ENCODE results near the gene NR6A1. TPM values are rescaled to one million over a fixed set of nuclear protein-coding genes. Genes with fewer than 3 reads are reported as not detected.

The NR6A1 gene
- total and polyA plus RNA-seq, 11 donors = 0.65 to 5.7 (median 1.6) TPM

DNA sequence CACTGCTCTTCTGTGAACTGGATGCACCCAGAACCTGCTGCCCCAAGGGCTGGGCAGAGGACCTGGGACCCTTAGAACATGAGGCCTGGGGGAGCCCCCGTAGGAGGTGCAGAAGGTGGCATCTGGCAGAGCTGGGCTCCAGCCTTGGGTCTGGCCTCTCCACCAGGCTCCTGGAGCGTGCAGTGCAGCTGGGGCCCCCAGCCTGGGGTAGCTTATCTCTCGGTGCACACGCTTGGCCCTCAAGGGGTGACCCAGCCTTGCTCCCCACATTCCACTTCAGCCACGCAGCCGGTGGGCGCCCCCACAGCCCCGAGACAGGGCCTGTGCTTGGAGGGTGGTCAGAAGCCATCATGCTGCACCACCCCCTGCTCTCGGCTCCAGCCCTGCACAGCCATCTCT is 258.3 kb downstream of the NR6A1 start:
- TF ChIP-seq POLR2A (IDR thresholded peaks at IDR 0.05) = no peak
- TF ChIP-seq, protein P1, sequence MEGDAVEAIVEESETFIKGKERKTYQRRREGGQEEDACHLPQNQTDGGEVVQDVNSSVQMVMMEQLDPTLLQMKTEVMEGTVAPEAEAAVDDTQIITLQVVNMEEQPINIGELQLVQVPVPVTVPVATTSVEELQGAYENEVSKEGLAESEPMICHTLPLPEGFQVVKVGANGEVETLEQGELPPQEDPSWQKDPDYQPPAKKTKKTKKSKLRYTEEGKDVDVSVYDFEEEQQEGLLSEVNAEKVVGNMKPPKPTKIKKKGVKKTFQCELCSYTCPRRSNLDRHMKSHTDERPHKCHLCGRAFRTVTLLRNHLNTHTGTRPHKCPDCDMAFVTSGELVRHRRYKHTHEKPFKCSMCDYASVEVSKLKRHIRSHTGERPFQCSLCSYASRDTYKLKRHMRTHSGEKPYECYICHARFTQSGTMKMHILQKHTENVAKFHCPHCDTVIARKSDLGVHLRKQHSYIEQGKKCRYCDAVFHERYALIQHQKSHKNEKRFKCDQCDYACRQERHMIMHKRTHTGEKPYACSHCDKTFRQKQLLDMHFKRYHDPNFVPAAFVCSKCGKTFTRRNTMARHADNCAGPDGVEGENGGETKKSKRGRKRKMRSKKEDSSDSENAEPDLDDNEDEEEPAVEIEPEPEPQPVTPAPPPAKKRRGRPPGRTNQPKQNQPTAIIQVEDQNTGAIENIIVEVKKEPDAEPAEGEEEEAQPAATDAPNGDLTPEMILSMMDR (IDR thresholded peaks at IDR 0.05) = no peak
- Histone ChIP-seq H3K4me3 (no peak overlapping the region), H3K36me3 (no peaks in the 10 kb centered on the region), H3K9me3 (no peaks in the 10 kb centered on the region), H3K27me3 (no peaks in the 10 kb centered on the region), H3K4me1 (peaks cover 0 to 20% (median 1%) of the 10 kb centered on the region in 12 donors), H3K27ac (no peak overlapping the region)
- peak in 2 of 4 donors; percentile 7 to 15 for ATAC-seq
- no peak for DNase-seq
- intact Hi-C loops (cut with DNase I) = loop anchor here in 1 of 10 donors (10.0 kb wide), 1 partner anchor 358 kb away; no protein-coding TSS in a partner anchor
- whole genome bisulfite sequencing, 4 donors = 70 to 85% (median 82%) methylated on average over 6 to 9 of the region's 9 CpGs

DNA sequence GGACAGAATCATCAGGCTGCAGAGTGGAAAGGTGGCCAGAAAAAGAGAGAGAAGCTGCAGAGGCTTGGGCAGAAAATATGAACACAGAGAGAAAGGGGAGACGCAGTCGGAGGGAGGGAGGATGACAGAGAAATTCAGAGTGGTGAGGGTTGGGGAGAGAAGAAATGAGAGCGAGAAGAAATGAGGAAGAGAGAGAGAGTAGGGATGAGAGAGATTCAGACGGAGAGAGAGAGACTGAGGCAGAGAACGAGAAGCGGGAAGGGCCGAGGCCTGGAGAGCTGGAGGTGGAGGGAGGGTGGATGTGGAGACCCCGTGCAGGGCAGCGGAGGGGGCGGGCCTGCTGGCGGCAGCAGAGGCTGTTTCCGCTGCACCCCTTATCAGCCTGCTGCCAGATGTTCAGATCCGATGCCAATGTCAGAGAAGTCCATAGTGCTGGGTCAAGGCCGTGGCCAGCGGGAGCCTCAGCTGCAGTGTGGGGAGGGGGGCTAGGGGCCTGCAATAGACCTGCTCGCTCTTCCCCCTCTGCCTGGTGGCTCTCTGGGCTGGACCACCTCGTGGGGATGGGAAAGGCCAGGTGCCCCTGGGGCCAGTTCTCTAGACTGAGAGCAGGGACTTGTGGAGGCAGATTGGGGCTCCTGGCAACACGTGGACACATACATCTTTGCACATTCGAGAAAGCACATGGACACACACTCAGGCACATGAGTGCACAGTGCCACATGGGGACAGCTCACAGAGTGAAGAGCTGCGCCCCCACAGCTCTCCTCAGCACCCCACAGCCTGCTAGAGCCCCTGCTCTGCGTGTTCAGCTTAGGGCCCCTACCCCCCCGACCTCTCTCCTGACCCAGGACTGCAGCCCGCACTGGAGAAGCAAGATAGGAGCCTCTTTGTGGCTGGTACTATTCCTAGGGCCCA is 259.0 kb downstream of the NR6A1 start:
- H3K9me3 ChIP-seq = no peaks in the 10 kb centered on the region
- peaks cover 0 to 20% (median 1%) of the 10 kb centered on the region in 12 donors for H3K4me1 ChIP-seq
- no peaks in the 10 kb centered on the region for H3K36me3 ChIP-seq
- 58 to 62% (median 62%) methylated on average over 21 to 23 of the region's 23 CpGs for WGBS, 4 donors
- H3K27ac ChIP-seq = no peak overlapping the region
- ATAC-seq (peak in 2 of 4 donors; percentile 2 to 11), DNase-seq (no peak)
- H3K4me3 ChIP-seq = no peak overlapping the region
- intact Hi-C loops (cut with DNase I) = loop anchor here in 1 of 10 donors (10.0 kb wide), 1 partner anchor 357 kb away; no protein-coding TSS in a partner anchor
- TF ChIP-seq, protein P1 (IDR thresholded peaks at IDR 0.05) = no peak
- no peak for TF ChIP-seq POLR2A (IDR thresholded peaks at IDR 0.05)
- H3K27me3 ChIP-seq = no peaks in the 10 kb centered on the region

DNA sequence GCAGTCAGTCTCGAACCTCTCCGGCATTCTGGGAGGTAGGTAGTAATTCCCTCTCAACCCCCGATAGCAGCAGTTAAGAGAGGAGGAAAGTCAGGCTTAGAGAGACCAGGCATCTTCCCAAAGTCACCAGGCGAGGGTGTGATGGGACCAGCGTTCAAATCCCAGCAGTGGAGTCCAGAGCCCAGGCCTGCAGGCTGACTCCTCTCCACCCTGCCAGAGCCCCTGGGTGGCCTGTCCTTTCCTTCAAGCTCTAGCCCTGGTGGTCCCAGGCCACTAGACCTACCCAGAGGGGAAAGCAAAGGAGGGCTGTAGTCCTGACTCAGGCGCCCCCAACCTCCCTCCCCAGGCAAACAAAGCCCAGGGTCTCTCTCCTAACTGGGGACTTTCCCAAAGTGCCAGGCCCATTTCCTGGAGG is 259.7 kb downstream of the NR6A1 start:
- intact Hi-C loops (cut with DNase I) = loop anchor here in 1 of 10 donors (10.0 kb wide), 1 partner anchor 357 kb away; no protein-coding TSS in a partner anchor
- Histone ChIP-seq H3K27ac (no peak overlapping the region), H3K4me3 (no peak overlapping the region), H3K4me1 (peaks cover 0 to 20% (median 1%) of the 10 kb centered on the region in 12 donors), H3K9me3 (no peaks in the 10 kb centered on the region), H3K36me3 (no peaks in the 10 kb centered on the region), H3K27me3 (no peaks in the 10 kb centered on the region)
- DNase-seq (no peak), ATAC-seq (no peak)
- TF ChIP-seq, protein P1 (IDR thresholded peaks at IDR 0.05) = no peak
- TF ChIP-seq POLR2A (IDR thresholded peaks at IDR 0.05) = no peak
- 81 to 87% (median 84%) methylated on average over 6 of the region's 6 CpGs for WGBS, 4 donors
